Lower lobe of right lung (tissue), 2 donors: Measurements from ENCODE around the gene TPRN. TPM values are rescaled to one million over a fixed set of nuclear protein-coding genes. Genes with fewer than 3 reads are reported as not detected.
A peak's percentile ranks its signal among the peaks of the same experiment; 100 is the strongest.

Experiments
- ATAC-seq, 2 donors: fragments of 200-7000 bp; cut with Tn5 transposase; one replicate each; pipeline ENCODE4 v1.9.1; 2020 to 2022; ENCODE audit warnings: mild to moderate bottlenecking in 2 of 2, moderate library complexity in 2 of 2
- DNase-seq: peaks from one replicate; pipeline ENCODE4 v3.0.0-alpha.2; 2020
- H3K27ac ChIP-seq: fragments of 200-600 bp; one replicate; pipeline ENCODE4 v1.8.0; 2022
- H3K27me3 ChIP-seq: fragments of 200-600 bp; one replicate; pipeline ENCODE4 v1.8.0; 2022; ENCODE audit warnings: low read depth
- H3K36me3 ChIP-seq: fragments of 200-600 bp; one replicate; pipeline ENCODE4 v1.8.0; 2022; ENCODE audit warnings: mild to moderate bottlenecking
- H3K4me1 ChIP-seq: fragments of 200-600 bp; one replicate; pipeline ENCODE4 v1.8.0; 2022
- H3K4me3 ChIP-seq: fragments of 200-600 bp; one replicate; pipeline ENCODE4 v1.8.0; 2022; ENCODE audit warnings: mild to moderate bottlenecking
- H3K9me3 ChIP-seq: fragments of 200-600 bp; one replicate; pipeline ENCODE4 v1.8.0; 2022
- CTCF ChIP-seq: fragments of 200-600 bp; IDR thresholded peaks from one replicate; pipeline ENCODE4 v1.8.0; 2022; ENCODE audit warnings: antibody characterized with exemption, mild to moderate bottlenecking
- intact Hi-C: fragments of 100-400 bp; cut with DNase I; formaldehyde crosslinking; loops from one replicate; pipeline ENCODE4 v1.11.0; 2022
- total RNA-seq: library from RNA; stranded (reverse); fragmentation: NEBNext Ultra II Directional; extraction: Animal tissue kit (Norgen Biotek cat#: 25700); gene quantifications from one replicate; pipeline ENCODE4 v1.2.1, GENCODE V29; 2021
- donor health status: DM: no; HTN: yes; CAD: no; lungs with severe emphysema.

The TPRN gene
- total RNA-seq, 1 donor from 2014 or later: 17.8 TPM

GRCh38 chr9:137201205-137201868 is 796 bp upstream of the TPRN start:
- peak overlapping the region; percentile 85 for H3K27ac ChIP-seq
- H3K27me3 ChIP-seq: no peaks in the 10 kb centered on the region
- no peak for DNase-seq
- peak overlapping the region; percentile 69 for H3K4me3 ChIP-seq
- no peaks in the 10 kb centered on the region for H3K36me3 ChIP-seq
- peaks cover 60% of the 10 kb centered on the region for H3K4me1 ChIP-seq
- H3K9me3 ChIP-seq: no peaks in the 10 kb centered on the region
- intact Hi-C loops: no loop called here
- no peak for ATAC-seq
- no peak for TF ChIP-seq CTCF

GRCh38 chr9:137199411-137200121 is 975 bp downstream of the TPRN start:
- intact Hi-C loops: no loop called here
- Histone ChIP-seq H3K9me3 (no peaks in the 10 kb centered on the region), H3K27me3 (no peaks in the 10 kb centered on the region), H3K4me1 (peaks cover 68% of the 10 kb centered on the region), H3K4me3 (peak overlapping the region; percentile 69), H3K36me3 (no peaks in the 10 kb centered on the region), H3K27ac (peak overlapping the region; percentile 78)
- no peak for TF ChIP-seq CTCF
- ATAC-seq (no peak), DNase-seq (no peak)

GRCh38 chr9:137198902-137199283 is 1.6 kb downstream of the TPRN start:
- Histone ChIP-seq H3K4me1 (peaks cover 67% of the 10 kb centered on the region), H3K36me3 (no peaks in the 10 kb centered on the region), H3K4me3 (peak overlapping the region; percentile 69), H3K27me3 (no peaks in the 10 kb centered on the region), H3K9me3 (no peaks in the 10 kb centered on the region), H3K27ac (peak overlapping the region; percentile 78)
- no peak for ATAC-seq
- no peak for DNase-seq
- TF ChIP-seq CTCF: no peak
- intact Hi-C loops: no loop called here

- TF ChIP-seq CTCF: no peak
- Histone ChIP-seq H3K27ac (peak overlapping the region; percentile 78), H3K4me3 (peak overlapping the region; percentile 69), H3K4me1 (peaks cover 67% of the 10 kb centered on the region), H3K9me3 (no peaks in the 10 kb centered on the region), H3K36me3 (no peaks in the 10 kb centered on the region), H3K27me3 (no peaks in the 10 kb centered on the region)
- ATAC-seq (peak; percentile 41 to 60), DNase-seq (peak; percentile 73)
- intact Hi-C loops: no loop called here
Observed at GRCh38 chr9:137198051-137198901, 2.3 kb downstream of the TPRN start.

GRCh38 chr9:137195525-137196220 is 4.9 kb downstream of the TPRN start:
- intact Hi-C loops: no loop called here
- Histone ChIP-seq H3K4me3 (no peak overlapping the region), H3K4me1 (peaks cover 62% of the 10 kb centered on the region), H3K9me3 (no peaks in the 10 kb centered on the region), H3K27ac (no peak overlapping the region), H3K27me3 (no peaks in the 10 kb centered on the region), H3K36me3 (peaks cover 16% of the 10 kb centered on the region)
- no peak for TF ChIP-seq CTCF
- no peak for ATAC-seq
- no peak for DNase-seq
